ENCODE data around the gene ZFYVE27.

GRCh38 chr10:97732052-97732359, 4.9 kb upstream of the ZFYVE27 start:
- no peak for TF ChIP-seq CTCF (IDR thresholded peaks at IDR 0.05)
- no peak for TF ChIP-seq POLR2A (IDR thresholded peaks at IDR 0.05)

Measured in suprapubic skin (tissue), 3 donors.